OCI-LY7 (cell line): ENCODE results near the gene APBA1.

Experiments used
- CTCF ChIP-seq: fragments of 200-600 bp; sonication (generic); conservative IDR thresholded peaks from 2 replicates; pipeline ENCODE4 v1.5.1; 2014; ENCODE audit warnings: mild to moderate bottlenecking, antibody characterized with exemption, low read length, moderate library complexity, mixed read lengths
- EZH2phosphoT487 ChIP-seq: fragments of 200-600 bp; sonication (generic); IDR thresholded peaks from 2 replicates; pipeline ENCODE4 v1.6.1; 2018; ENCODE audit warnings: low read depth, borderline replicate concordance, mild to moderate bottlenecking, mixed run types, antibody characterized with exemption, low read length, moderate library complexity, mixed read lengths

GRCh38 chr9:69411931-69412740 is 260.0 kb downstream of the APBA1 start:
- TF ChIP-seq EZH2phosphoT487 (no peak), CTCF (no peak)
